H54 (cell line): ENCODE results near the gene CCNC.
"Not testable (repeated sequence)": the region's sequence is repeated elsewhere in the genome, so short reads cannot be mapped to it uniquely, and the experiment has no call there.

Experiments
- DNase-seq: peaks from one replicate; pipeline ENCODE4 v3.0.0; 2011; ENCODE audit warnings: low spot score, mixed read lengths; ENCODE audit not compliant: insufficient read length
- FAIRE-seq: peaks from 3 replicates; lab custom pipeline; 2011; peaks lifted over from hg19 to GRCh38; lab: Jason Lieb, UNC
- POLR2A ChIP-seq: IDR thresholded peaks from 2 replicates; pipeline ENCODE4 v1.6.1; 2011; ENCODE audit warnings: low read depth, mild to moderate bottlenecking, low read length

CCNC gene

GRCh38 chr6:99606656-99607415 is 38.4 kb upstream of the CCNC start, which contains the start of gene PRDM13:
Gene PRDM13, plus strand, starts transcription at chr6:99606833. Its CDS starts 202 bp downstream, at chr6:99607035.
- no peak for TF ChIP-seq POLR2A
- no peak for DNase-seq
- FAIRE-seq = no peak

GRCh38 chr6:99605911-99606655 is 37.6 kb upstream of the CCNC start:
- DNase-seq (no peak), FAIRE-seq (no peak)
- no peak for TF ChIP-seq POLR2A

GRCh38 chr6:99605074-99605734 is 36.7 kb upstream of the CCNC start:
- FAIRE-seq (no peak), DNase-seq (no peak)
- TF ChIP-seq POLR2A = no peak

GRCh38 chr6:99604166-99605073 is 36.0 kb upstream of the CCNC start:
- TF ChIP-seq POLR2A = no peak
- DNase-seq (no peak), FAIRE-seq (no peak)

- no peak for FAIRE-seq
- DNase-seq = no peak
- no peak for TF ChIP-seq POLR2A
Measured at GRCh38 chr6:99603421-99604165, 35.1 kb upstream of the CCNC start.

- FAIRE-seq (no peak), DNase-seq (no peak)
- no peak for TF ChIP-seq POLR2A
Measured at GRCh38 chr6:99602520-99603420, 34.3 kb upstream of the CCNC start.

DNA sequence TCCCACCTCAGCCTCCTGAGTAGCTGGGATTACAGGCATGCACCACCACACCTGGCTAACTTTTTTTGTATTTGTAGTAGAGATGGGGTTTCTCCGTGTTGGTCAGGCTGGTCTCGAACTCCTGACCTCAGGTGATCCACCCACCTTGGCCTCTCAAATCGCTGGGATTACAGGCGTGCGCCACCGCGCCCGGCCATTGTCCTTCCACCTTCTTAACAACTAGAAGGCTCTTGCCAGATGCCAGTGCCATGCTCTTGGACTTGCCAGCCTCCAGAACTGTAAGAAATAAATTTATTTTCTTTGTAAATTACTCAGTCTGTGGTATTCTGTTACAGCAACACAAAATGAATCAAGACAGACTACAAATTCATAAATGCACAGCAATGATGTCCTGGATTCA is 26.2 kb upstream of the CCNC start:
- DNase-seq, FAIRE-seq: not testable (repeated sequence)

DNA sequence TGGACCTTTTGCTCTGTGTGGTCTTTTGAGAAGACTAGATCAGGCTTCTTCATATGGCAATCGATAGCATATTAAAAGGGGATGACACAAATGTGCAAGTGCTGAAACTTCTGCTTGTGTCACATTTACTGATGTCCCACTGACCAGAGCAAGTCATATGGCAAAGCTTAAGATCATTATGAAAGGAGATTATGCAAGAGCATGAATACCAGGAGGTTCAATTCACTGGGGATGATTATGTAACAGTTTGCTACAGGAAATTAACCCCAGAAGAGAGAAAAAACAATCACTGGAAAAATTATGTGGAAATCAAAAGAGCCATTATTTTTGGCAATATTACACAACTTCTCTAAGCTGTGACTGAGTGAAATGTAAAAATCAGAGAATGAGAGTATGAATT is 24.4 kb upstream of the CCNC start:
- no peak for TF ChIP-seq POLR2A
- DNase-seq (no peak), FAIRE-seq (no peak)

DNA sequence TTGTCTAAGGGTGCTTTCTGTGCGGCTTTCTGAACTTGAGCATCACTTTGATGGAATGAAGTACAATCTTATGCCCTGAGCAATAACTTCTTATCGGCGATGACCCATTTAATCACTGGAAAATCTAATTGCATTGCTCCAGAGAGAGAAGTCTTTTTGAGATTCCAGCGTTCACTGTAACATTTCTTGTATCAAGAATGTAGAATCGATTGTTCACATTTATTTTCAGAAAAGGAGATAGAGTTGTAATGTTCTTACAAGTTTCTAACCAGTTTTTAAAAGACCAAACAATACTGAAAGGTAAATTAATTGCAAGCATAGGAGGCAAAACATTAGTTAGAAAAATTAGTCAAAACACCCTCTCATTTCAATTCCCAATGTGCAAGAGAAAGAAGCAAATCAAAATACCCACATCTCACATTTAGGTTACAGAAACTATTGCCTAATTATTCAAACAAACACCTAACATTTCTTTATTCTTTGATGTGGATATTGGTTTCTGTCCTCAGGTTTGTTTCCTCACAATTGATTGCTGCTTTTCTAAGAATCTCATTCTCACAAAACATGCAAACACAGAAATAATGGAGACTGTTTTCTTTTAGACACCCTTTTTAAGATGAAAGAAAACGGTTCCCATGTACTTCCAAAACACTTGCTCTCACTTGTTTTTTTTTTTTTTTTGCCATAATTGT is 23.4 kb upstream of the CCNC start:
- no peak for TF ChIP-seq POLR2A
- FAIRE-seq (no peak), DNase-seq (no peak)

- DNase-seq = no peak
- TF ChIP-seq POLR2A = no peak
Measured at GRCh38 chr6:99590728-99591672, 22.5 kb upstream of the CCNC start.

More at GRCh38 chr6:99590728-99591672, 22.5 kb upstream of the CCNC start:
- no peak for FAIRE-seq
